NT2/D1 (cell line): Measurements from ENCODE around the gene NIP7.
A peak's percentile ranks its signal among the peaks of the same experiment; 100 is the strongest.

Experiments
- YY1 ChIP-seq: IDR thresholded peaks from 2 replicates; pipeline ENCODE4 v1.6.1; 2011; ENCODE audit not compliant: insufficient read length, insufficient read depth
- ZNF274 ChIP-seq: IDR thresholded peaks from 2 replicates; pipeline ENCODE4 v1.6.1; 2011; ENCODE audit warnings: mild to moderate bottlenecking, low read depth, low read length

DNA sequence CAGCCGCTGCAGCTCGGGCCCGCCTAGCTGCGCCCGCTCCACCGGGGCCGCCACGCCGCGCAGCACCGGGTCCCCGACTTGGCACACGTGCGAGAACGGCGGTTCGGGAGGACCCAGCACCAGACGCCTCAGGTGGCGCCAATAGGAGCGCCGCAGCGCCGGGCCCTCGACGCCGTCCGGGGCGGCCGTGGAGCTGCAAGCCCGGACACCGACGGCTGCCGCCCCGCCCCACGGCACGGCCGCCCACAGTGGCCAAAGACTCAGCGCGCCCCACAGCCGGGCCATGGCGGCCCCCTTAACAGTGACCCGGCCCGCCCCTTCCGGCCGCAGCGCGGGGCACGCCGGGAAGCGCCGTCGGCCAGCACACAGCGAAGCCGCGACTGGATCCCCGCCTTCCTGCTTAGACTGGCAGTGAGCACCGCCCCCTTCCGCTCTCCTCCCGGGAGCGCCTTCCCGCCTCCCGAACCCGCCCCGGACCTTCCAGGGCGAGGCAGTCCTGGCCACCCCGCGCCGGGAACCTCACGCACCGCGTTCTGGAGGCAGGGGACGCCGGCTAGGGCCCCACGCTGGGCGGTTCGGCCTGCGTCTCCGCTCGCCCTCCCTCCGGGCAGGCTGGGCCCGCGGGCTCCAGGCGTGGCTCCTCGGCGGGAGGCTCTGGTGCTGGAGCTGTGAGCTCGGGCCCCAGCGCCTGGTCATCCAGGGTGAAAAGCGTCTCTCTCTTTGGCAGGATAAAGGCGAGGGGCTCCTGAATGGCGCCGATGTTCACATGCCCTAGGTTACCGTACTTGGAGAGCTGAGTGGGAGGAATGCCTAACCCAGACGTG lies 9.1 kb upstream of the NIP7 start, which contains the start of gene PDF:
- peak; percentile 71 for TF ChIP-seq YY1
- TF ChIP-seq ZNF274 = no peak
